GM12892 (cell line): ENCODE data around the gene GPRC5C.

Experiments
- POLR2A ChIP-seq: IDR thresholded peaks from 2 replicates; pipeline ENCODE4 v1.6.1; 2011; ENCODE audit warnings: low read depth, low read length, control low read depth
- POLR2AphosphoS5 ChIP-seq: IDR thresholded peaks from 2 replicates; pipeline ENCODE4 v1.6.1; 2011; ENCODE audit warnings: low read depth, low read length, control low read depth

GRCh38 chr17:74389937-74390679 is 41.8 kb upstream of the GPRC5C start:
- TF ChIP-seq POLR2AphosphoS5 (no peak), POLR2A (no peak)
